MCF 10A (cell line): ENCODE measurements around the gene SAMD13. TPM values are rescaled to one million over a fixed set of nuclear protein-coding genes. Genes with fewer than 3 reads are reported as not detected.

Experiments used
- BruUV-seq: library from RNA; stranded (reverse); fragments of 400-500 nt; replicated peaks from 2 replicates; lab custom pipeline; 2021; lab: Mats Ljungman, UMichigan
- CTCF ChIA-PET: fragments of 300-600 bp; sonication (Branson Sonifier 250); formaldehyde crosslinking; extraction: SDS; loops from one replicate; lab custom pipeline; 2021; ENCODE audit warnings: antibody characterized with exemption, inconsistent platforms; lab: Yijun Ruan, JAX
- POLR2A ChIA-PET: fragments of 300-600, 350-650 bp; sonication (Branson Sonifier 250); formaldehyde crosslinking; extraction: SDS; loops from one replicate; lab custom pipeline; 2020; ENCODE audit warnings: antibody characterized with exemption, inconsistent platforms; lab: Yijun Ruan, JAX
- DNase-seq: peaks from one replicate; pipeline ENCODE4 v3.0.0-alpha.2; 2018; ENCODE audit not compliant: unreplicated experiment
- H3K27ac Mint-ChIP-seq: one replicate; pipeline ENCODE4 v1.8.0; 2022; ENCODE audit warnings: mild to moderate bottlenecking, low read depth, mixed read lengths; ENCODE audit not compliant: unreplicated experiment
- H3K27me3 Mint-ChIP-seq: one replicate; pipeline ENCODE4 v1.8.0; 2022; ENCODE audit warnings: mixed read lengths; ENCODE audit not compliant: insufficient read depth, unreplicated experiment
- H3K36me3 Mint-ChIP-seq: one replicate; pipeline ENCODE4 v1.8.0; 2022; ENCODE audit warnings: mild to moderate bottlenecking, moderate library complexity, mixed read lengths; ENCODE audit not compliant: insufficient read depth, unreplicated experiment
- H3K4me1 Mint-ChIP-seq: one replicate; pipeline ENCODE4 v1.8.0; 2022; ENCODE audit warnings: mixed read lengths; ENCODE audit not compliant: insufficient read depth, unreplicated experiment
- H3K4me3 Mint-ChIP-seq: one replicate; pipeline ENCODE4 v1.8.0; 2022; ENCODE audit warnings: mild to moderate bottlenecking, moderate library complexity, mixed read lengths; ENCODE audit not compliant: unreplicated experiment
- H3K9me3 Mint-ChIP-seq: one replicate; pipeline ENCODE4 v1.8.0; 2022; ENCODE audit warnings: mixed read lengths; ENCODE audit not compliant: unreplicated experiment
- intact Hi-C: fragments of 100-400 bp; cut with micrococcal nuclease; formaldehyde crosslinking; loops from 2 replicates; pipeline ENCODE4 v1.14.1; 2022
- total RNA-seq: library from RNA; stranded (reverse); gene quantifications from 2 replicates; pipeline ENCODE4 v1.2.3, GENCODE V29; 2022
- TF ChIP-seq, protein P1 (sequence below): fragments of 200-600 bp; IDR thresholded peaks from one replicate; pipeline ENCODE4 v1.8.0; 2022; ENCODE audit warnings: antibody characterized with exemption, mild to moderate bottlenecking; ENCODE audit not compliant: unreplicated experiment

Gene SAMD13
- total RNA-seq, 1 experiment from 2014 or later, result 1.3 TPM

DNA sequence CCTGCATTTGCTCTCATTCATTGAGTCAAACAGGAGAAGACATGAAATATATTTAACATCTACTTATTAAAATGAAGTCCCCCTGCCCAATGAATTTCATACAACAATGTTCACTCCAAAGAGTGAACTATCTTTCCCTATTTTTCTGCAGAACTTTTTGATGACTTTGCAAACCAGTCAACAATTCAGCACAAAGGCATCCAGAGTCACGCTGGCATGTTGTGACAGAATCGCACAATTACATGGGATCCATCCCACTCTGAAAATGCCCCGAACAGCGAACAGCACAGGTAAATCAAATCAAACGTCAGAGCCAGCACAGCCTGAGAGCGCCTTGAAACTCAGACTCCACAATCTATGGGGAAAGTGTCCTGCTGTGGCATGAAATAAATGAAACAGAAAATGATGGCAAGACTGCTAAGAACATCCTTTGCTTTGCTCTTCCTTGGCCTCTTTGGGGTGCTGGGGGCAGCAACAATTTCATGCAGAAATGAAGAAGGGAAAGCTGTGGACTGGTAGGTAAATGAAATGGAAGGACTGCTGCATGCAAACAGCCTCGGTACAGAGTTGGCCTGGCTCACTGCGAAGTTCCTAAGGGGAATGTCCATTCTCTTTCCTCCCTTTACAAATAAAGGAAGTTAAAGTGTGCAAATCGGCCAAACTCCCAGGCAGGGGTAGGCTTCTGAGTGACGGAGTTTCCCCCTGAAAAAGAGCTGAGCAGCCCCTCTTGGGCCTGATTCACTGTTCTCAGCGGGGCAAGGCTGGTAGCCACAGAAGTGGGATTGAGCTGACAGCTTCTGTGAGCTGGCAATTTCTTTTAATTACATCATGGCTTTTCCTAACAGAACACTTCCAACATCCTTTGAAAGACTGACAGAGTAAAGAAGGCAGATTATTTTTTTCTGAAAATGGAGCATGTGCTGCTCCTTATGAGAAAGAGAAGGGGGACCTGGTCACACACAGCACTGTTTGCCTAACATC lies 97.0 kb downstream of the SAMD13 start, which contains the start of gene DNASE2B:
Gene DNASE2B, plus strand, starts transcription at position 310 of the 981 bp plus-strand sequence. Its CDS starts 81 bp downstream, at position 391.
- H3K27ac Mint-ChIP-seq, result no peak within 1 kb of the TSS
- H3K36me3 Mint-ChIP-seq, result no peaks in the 10 kb centered on the region
- ChIA-PET CTCF (interaction anchor here (1.0 kb wide), 2 partner anchors 8 to 35 kb away, joined by 3 read pairs; no protein-coding TSS in a partner anchor), POLR2A (no interaction called here)
- peaks cover 10% of the 10 kb centered on the region for H3K4me1 Mint-ChIP-seq
- TF ChIP-seq, protein P1, sequence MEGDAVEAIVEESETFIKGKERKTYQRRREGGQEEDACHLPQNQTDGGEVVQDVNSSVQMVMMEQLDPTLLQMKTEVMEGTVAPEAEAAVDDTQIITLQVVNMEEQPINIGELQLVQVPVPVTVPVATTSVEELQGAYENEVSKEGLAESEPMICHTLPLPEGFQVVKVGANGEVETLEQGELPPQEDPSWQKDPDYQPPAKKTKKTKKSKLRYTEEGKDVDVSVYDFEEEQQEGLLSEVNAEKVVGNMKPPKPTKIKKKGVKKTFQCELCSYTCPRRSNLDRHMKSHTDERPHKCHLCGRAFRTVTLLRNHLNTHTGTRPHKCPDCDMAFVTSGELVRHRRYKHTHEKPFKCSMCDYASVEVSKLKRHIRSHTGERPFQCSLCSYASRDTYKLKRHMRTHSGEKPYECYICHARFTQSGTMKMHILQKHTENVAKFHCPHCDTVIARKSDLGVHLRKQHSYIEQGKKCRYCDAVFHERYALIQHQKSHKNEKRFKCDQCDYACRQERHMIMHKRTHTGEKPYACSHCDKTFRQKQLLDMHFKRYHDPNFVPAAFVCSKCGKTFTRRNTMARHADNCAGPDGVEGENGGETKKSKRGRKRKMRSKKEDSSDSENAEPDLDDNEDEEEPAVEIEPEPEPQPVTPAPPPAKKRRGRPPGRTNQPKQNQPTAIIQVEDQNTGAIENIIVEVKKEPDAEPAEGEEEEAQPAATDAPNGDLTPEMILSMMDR, result no peak
- H3K27me3 Mint-ChIP-seq, result no peaks in the 10 kb centered on the region
- intact Hi-C loops, result no loop called here
- BruUV-seq, result no TSS peak
- DNase-seq, result no peak
- H3K9me3 Mint-ChIP-seq, result no peaks in the 10 kb centered on the region
- H3K4me3 Mint-ChIP-seq, result no peak within 1 kb of the TSS

Other genes starting within 250 kb of the SAMD13 start
- gene PRKACB, start 157.4 kb upstream of the SAMD13 start, total RNA-seq, result 12.8 and 14.8 TPM in 2 replicates
- gene DNASE2B, start 96.8 kb downstream of the SAMD13 start, total RNA-seq, result not detected in 2 replicates
- 36.0 and 43.1 TPM in 2 replicates for gene RPF1, start 177.6 kb downstream of the SAMD13 start, total RNA-seq
- 1.0 and 1.2 TPM in 2 replicates for gene SPATA1, start 204.7 kb downstream of the SAMD13 start, total RNA-seq
- 121 and 122 TPM in 2 replicates for gene GNG5, start 204.9 kb downstream of the SAMD13 start, total RNA-seq